K562 (cell line): ENCODE data around the gene IRF1. TPM values are rescaled to one million over a fixed set of nuclear protein-coding genes. Genes with fewer than 3 reads are reported as not detected.

Experiments
- ATAC-seq: fragments of 200-7000 bp; cut with Tn5 transposase; 3 replicates; pipeline ENCODE4 v1.9.1; 2020; ENCODE audit warnings: moderate library complexity
- BruUV-seq: library from RNA; stranded (reverse); fragments of 400-500 nt; replicated peaks from 2 replicates; lab custom pipeline; 2021; lab: Mats Ljungman, UMichigan
- CTCF ChIA-PET: fragments of 300-600 bp; formaldehyde crosslinking; extraction: SDS; loops from one replicate; lab custom pipeline; 2021; ENCODE audit warnings: low intra/inter-chr PET ratio; lab: Yijun Ruan, JAX
- POLR2A ChIA-PET: fragments of 300-600, 350-650 bp; sonication (Branson Sonifier 250); formaldehyde crosslinking; extraction: SDS; loops from one replicate; lab custom pipeline; 2021; ENCODE audit warnings: antibody characterized with exemption, inconsistent platforms; lab: Yijun Ruan, JAX
- DNase-seq, 4 experiments: peaks; one replicate each; pipeline versions ENCODE4 v3.0.0 to v3.0.0-alpha.2; 2011 to 2018; ENCODE audit warnings: low spot score in 3 of 4, mixed read lengths in 3 of 4; ENCODE audit errors: extremely low read depth in 1 of 4
- FAIRE-seq: peaks from 2 replicates; lab custom pipeline; 2011; peaks lifted over from hg19 to GRCh38; lab: Jason Lieb, UNC
- H2AFZ ChIP-seq: 2 replicates; pipeline ENCODE4 v1.6.0; 2011; ENCODE audit warnings: low read depth, low read length, control low read depth, inconsistent platforms
- H3K27ac ChIP-seq: fragments of 200-600 bp; 3 replicates; pipeline ENCODE4 v1.8.0; 2011; ENCODE audit warnings: low read depth, mild to moderate bottlenecking, control low read depth, inconsistent platforms, low read length, moderate library complexity, mixed read lengths; ENCODE audit errors: extremely low read depth
- H3K27me3 ChIP-seq, 2 experiments: fragments of 300-600 bp in 1 of 2; 2 replicates in 1 of 2; 3 replicates in 1 of 2; pipeline versions ENCODE4 v1.6.0 to v1.8.0; 2011; ENCODE audit warnings: inconsistent platforms in 2 of 2, low read length in 2 of 2, mild to moderate bottlenecking in 1 of 2, mixed read lengths in 1 of 2, moderate library complexity in 1 of 2; ENCODE audit not compliant: control insufficient read depth in 2 of 2, insufficient read depth in 2 of 2
- H3K36me3 ChIP-seq: fragments of 300-600 bp; 3 replicates; pipeline ENCODE4 v1.8.0; 2011; ENCODE audit warnings: mild to moderate bottlenecking, low read length, inconsistent platforms; ENCODE audit not compliant: control insufficient read depth, insufficient read depth
- H3K4me1 ChIP-seq, 2 experiments: fragments of 200-600 bp in 1 of 2; replicated peaks in 1 of 2; 2 replicates in 1 of 2; 3 replicates in 1 of 2; pipeline versions ENCODE4 v1.5.1 to v1.8.0; 2011; ENCODE audit warnings: inconsistent platforms in 2 of 2, low read length in 2 of 2, mild to moderate bottlenecking in 1 of 2, mixed read lengths in 1 of 2, moderate library complexity in 1 of 2; ENCODE audit not compliant: control insufficient read depth in 2 of 2, insufficient read depth in 2 of 2
- H3K4me2 ChIP-seq: 2 replicates; pipeline ENCODE4 v1.6.1; 2011; ENCODE audit warnings: low read length, control low read depth, inconsistent platforms, mixed read lengths; ENCODE audit not compliant: insufficient read depth
- H3K4me3 ChIP-seq: fragments of 200-600 bp; sonication (generic), shearing (Covaris generic); 2 replicates; pipeline ENCODE4 v1.5.1; 2016; ENCODE audit warnings: control low read depth, inconsistent platforms
- H3K79me2 ChIP-seq: fragments of 200-600 bp; 3 replicates; pipeline ENCODE4 v1.8.0; 2011; ENCODE audit warnings: low read length, inconsistent platforms; ENCODE audit not compliant: control insufficient read depth, insufficient read depth
- H3K9ac ChIP-seq, 2 experiments: 2 replicates each; pipeline versions ENCODE4 v1.6.0 to v1.6.1; 2011; ENCODE audit warnings: low read depth in 2 of 2, low read length in 2 of 2, control low read depth in 1 of 2, inconsistent platforms in 1 of 2, mild to moderate bottlenecking in 1 of 2, mixed read lengths in 1 of 2; ENCODE audit not compliant: insufficient read depth in 1 of 2
- H3K9me1 ChIP-seq: one replicate; pipeline ENCODE4 v1.6.0; 2011; ENCODE audit warnings: inconsistent platforms, mild to moderate bottlenecking, low read length, moderate library complexity; ENCODE audit not compliant: control insufficient read depth, insufficient read depth
- H3K9me3 ChIP-seq: replicated peaks from 2 replicates; pipeline ENCODE4 v1.5.1; 2011; ENCODE audit warnings: low read depth, low read length, inconsistent platforms; ENCODE audit not compliant: control insufficient read depth, insufficient read depth
- H4K20me1 ChIP-seq: replicated peaks from 2 replicates; pipeline ENCODE4 v1.6.1; 2011; ENCODE audit warnings: low read length, inconsistent platforms, mixed read lengths; ENCODE audit not compliant: control insufficient read depth, insufficient read depth
- FOSL1 ChIP-seq: fragments of 200-800 bp; sonication (Bioruptor generic); conservative IDR thresholded peaks from 2 replicates; pipeline ENCODE4 v1.6.1; 2016; ENCODE audit warnings: missing genetic modification characterization, missing compliant biosample characterization
- GTF2E2 ChIP-seq: fragments of 200-800 bp; sonication (Bioruptor generic); IDR thresholded peaks from 2 replicates; pipeline ENCODE4 v1.6.1; 2016; ENCODE audit warnings: missing genetic modification characterization, missing compliant biosample characterization
- ZBTB49 ChIP-seq: sonication (generic); formaldehyde crosslinking; IDR thresholded peaks from 2 replicates; pipeline ENCODE4 v1.8.0; 2022; ENCODE audit warnings: missing genetic modification reagents, mild to moderate bottlenecking, borderline replicate concordance
- ZNF277 ChIP-seq: fragments of 250-450 bp; sonication (Bioruptor Pico); IDR thresholded peaks from 2 replicates; pipeline ENCODE4 v1.8.0; 2022; ENCODE audit warnings: inconsistent platforms, mild to moderate bottlenecking, moderate library complexity, borderline replicate concordance
- ZNF668 ChIP-seq: fragments of 250-450 bp; sonication (Bioruptor Pico); IDR thresholded peaks from 2 replicates; pipeline ENCODE4 v1.8.0; 2022; ENCODE audit warnings: mild to moderate bottlenecking, inconsistent platforms
- WGBS: fragments of 100-300 bp; shearing (Covaris generic); methylation state at CpG from one replicate; pipeline ENCODE4 v1.1.6; 2016; ENCODE audit warnings: low coverage, mixed read lengths; ENCODE audit not compliant: insufficient coverage; ENCODE audit errors: missing lambda C conversion rate; 5-methylcytosine and 5-hydroxymethylcytosine counted together
- in situ Hi-C: fragments of 300-500 bp; cut with MboI; formaldehyde crosslinking; loops from 4 replicates; pipeline ENCODE4 v1.15.0; 2018; ENCODE audit warnings: inconsistent platforms, mixed read lengths
- intact Hi-C: fragments of 100-400 bp; cut with micrococcal nuclease; formaldehyde crosslinking; loops from 2 replicates; pipeline ENCODE4 v1.14.2; 2022
- polyA plus RNA-seq, 8 experiments: library from polyadenylated mRNA; depleted of rRNA in 4 of 8; stranded (reverse) in 5 of 8; unstranded in 3 of 8; fragments of >200 nt; fragmentation: Nextera tagmentation in 2 of 8; fragmentation: Illumina TruSeq in 1 of 8; extraction: Ambion mirVana in 2 of 8; extraction: Trizol in 1 of 8; gene quantifications; 2 replicates each; pipeline versions ENCODE4 v1.2.1 to v1.2.3, GENCODE V29; 2011 to 2014; ENCODE audit warnings: inconsistent platforms in 1 of 8, missing spikeins in 1 of 8
- total RNA-seq, 7 experiments: library from RNA; depleted of rRNA in 6 of 7; stranded (reverse); fragments of >200 nt in 6 of 7; fragmentation: Illumina TruSeq in 2 of 7; extraction: Trizol in 2 of 7; gene quantifications; 2 replicates each; pipeline versions ENCODE4 v1.2.1 to v1.2.3, GENCODE V29; 2011 to 2021; ENCODE audit warnings: low replicate concordance in 1 of 7

Gene IRF1
- total and polyA plus RNA-seq, 9 of the 15 experiments (the other 6 are each of a cell fraction or from before 2014, with no cell fraction given) = 1.1 to 12.3 (median 5.9) TPM

GRCh38 chr5:132458651-132459030 is 31.9 kb downstream of the IRF1 start:
- Histone ChIP-seq H3K27me3 (no peaks in the 10 kb centered on the region), H3K4me2 (0 out of 2 replicates have a peak overlapping the region, but pooled peaks have one; percentile 12), H3K79me2 (no peaks in the 10 kb centered on the region), H3K36me3 (no peaks in the 10 kb centered on the region), H3K4me3 (no peak overlapping the region), H3K9me3 (no peaks in the 10 kb centered on the region), H4K20me1 (no peaks in the 10 kb centered on the region), H3K27ac (peak overlapping the region; percentile 55; the same call in 1 of the 3 replicates), H3K9ac (no peak overlapping the region; a peak in 1 of 4 replicates), H2AFZ (no peak overlapping the region; the same call in none of the 2 replicates), H3K9me1 (no peaks in the 10 kb centered on the region), H3K4me1 (peaks cover 19 to 42% of the 10 kb centered on the region in 2 experiments)
- no TSS peak for BruUV-seq
- WGBS = 43% methylated on average over 1 of the region's 1 CpG
- TF ChIP-seq ZBTB49 (CRISPR knock-in tag) (no peak), ZNF277 (CRISPR knock-in tag) (no peak), GTF2E2 (peak; percentile 7; the same call in 1 of the 2 replicates), FOSL1 (tag) (peak; percentile 41; the same call in 1 of the 2 replicates), ZNF668 (CRISPR knock-in tag) (peak; percentile 73; the same call in 1 of the 2 replicates)
- intact Hi-C loops = loop anchor here (2.0 kb wide), 2 partner anchors 32 to 36 kb away; no protein-coding TSS in a partner anchor
- no peak for DNase-seq
- CTCF ChIA-PET = interaction anchor here (0.6 kb wide), 1 partner anchor 35 kb away, joined by 3 read pairs; no protein-coding TSS in a partner anchor
- POLR2A ChIA-PET = interaction anchor here (0.6 to 4.5 kb wide), 8 partner anchors 8 to 98 kb away, joined by 3 to 25 read pairs (median 8); partner anchors contain the start of gene RAD50
- ATAC-seq = no peak
- in situ Hi-C loops = loop anchor here (5.0 kb wide), 1 partner anchor 36 kb away; no protein-coding TSS in a partner anchor
- no peak for FAIRE-seq
